ENCODE results near the gene SMAD6. TPM values are rescaled to one million over a fixed set of nuclear protein-coding genes. Genes with fewer than 3 reads are reported as not detected.

SMAD6 gene
- total and polyA plus RNA-seq, 9 of the 15 experiments (the other 6 are each of a cell fraction or from before 2014, with no cell fraction given) = 0.10 to 15.5 (median 3.7) TPM

GRCh38 chr15:66707310-66708082 lies 5.5 kb downstream of the SMAD6 start (continued):
- no peak for TF ChIP-seq NR0B1 (IDR thresholded peaks at IDR 0.05; ENCODE audit: partially characterized antibody)
- no peak for TF ChIP-seq MLLT1 (IDR thresholded peaks at IDR 0.05)
- TF ChIP-seq CHD4 (IDR thresholded peaks at IDR 0.05; ENCODE audit: insufficient read depth, insufficient replicate concordance, low read depth, low read length, poor library complexity, severe bottlenecking) = no peak
- no peak for TF ChIP-seq TRIM24 (IDR thresholded peaks at IDR 0.05)
- no peak for TF ChIP-seq KLF10 (CRISPR knock-in tag; IDR thresholded peaks at IDR 0.05)
- TF ChIP-seq ZNF398 (CRISPR knock-in tag; IDR thresholded peaks at IDR 0.05) = no peak
- no peak for TF ChIP-seq ZNF696 (CRISPR knock-in tag; conservative IDR thresholded peaks at IDR 0.05)

All from K562 (cell line).